PFSK-1 (cell line): ENCODE measurements around the gene IMPG2.
A peak's percentile ranks its signal among the peaks of the same experiment; 100 is the strongest.

Experiments
- FOXP2 ChIP-seq: optimal IDR thresholded peaks from 2 replicates; pipeline ENCODE3; 2011; ENCODE audit warnings: borderline replicate concordance, control low read depth, inconsistent platforms; ENCODE audit not compliant: insufficient read depth; ENCODE audit errors: extremely low read length, extremely low read depth
- POLR2AphosphoS5 ChIP-seq: IDR thresholded peaks from 2 replicates; pipeline ENCODE4 v1.6.1; 2012; ENCODE audit warnings: low read depth, mild to moderate bottlenecking, control low read depth, low read length, moderate library complexity
- REST ChIP-seq, 2 experiments: IDR thresholded peaks; 2 replicates each; pipeline versions ENCODE4 v1.6.1 to v1.8.0; 2011 to 2012; ENCODE audit warnings: low read depth in 2 of 2, low read length in 2 of 2, control low read depth in 1 of 2, inconsistent platforms in 1 of 2, mild to moderate bottlenecking in 1 of 2, moderate library complexity in 1 of 2; ENCODE audit not compliant: insufficient read depth in 1 of 2
- SIN3A ChIP-seq: IDR thresholded peaks from 2 replicates; pipeline ENCODE4 v1.6.1; 2012; ENCODE audit warnings: mild to moderate bottlenecking, low read length, moderate library complexity, borderline replicate concordance; ENCODE audit not compliant: insufficient read depth
- TAF1 ChIP-seq: IDR thresholded peaks from 2 replicates; pipeline ENCODE4 v1.6.1; 2012; ENCODE audit warnings: low read length, control low read depth, borderline replicate concordance; ENCODE audit not compliant: insufficient read depth

The IMPG2 gene

GRCh38 chr3:101182734-101183133 is 137.6 kb downstream of the IMPG2 start:
- no peak for TF ChIP-seq POLR2AphosphoS5
- no peak for TF ChIP-seq SIN3A
- TF ChIP-seq FOXP2: no peak

GRCh38 chr3:101181801-101182200 is 138.6 kb downstream of the IMPG2 start:
- TF ChIP-seq POLR2AphosphoS5 (no peak), REST (IDR thresholded peaks at IDR 0.05; ENCODE audit: insufficient read depth in 1 of 2, low read depth in 2 of 2, low read length in 2 of 2) (0 out of 4 replicates have a peak, but pooled peaks of 1 of the 2 experiments have one; percentile 53)

GRCh38 chr3:101179637-101180036 is 140.7 kb downstream of the IMPG2 start:
- TF ChIP-seq SIN3A: no peak
- TF ChIP-seq FOXP2: no peak
- TF ChIP-seq POLR2AphosphoS5: no peak
- no peak for TF ChIP-seq REST (IDR thresholded peaks at IDR 0.05; ENCODE audit: insufficient read depth in 1 of 2, low read depth in 2 of 2, low read length in 2 of 2)
- no peak for TF ChIP-seq TAF1

GRCh38 chr3:101177577-101177976 is 142.8 kb downstream of the IMPG2 start:
- no peak for TF ChIP-seq SIN3A
- TF ChIP-seq REST (IDR thresholded peaks at IDR 0.05; ENCODE audit: insufficient read depth in 1 of 2, low read depth in 2 of 2, low read length in 2 of 2): no peak
- TF ChIP-seq FOXP2: no peak
- no peak for TF ChIP-seq TAF1
- no peak for TF ChIP-seq POLR2AphosphoS5
